Tibial nerve (tissue), 4 donors: Measurements from ENCODE around the gene PPP3CB. TPM values are rescaled to one million over a fixed set of nuclear protein-coding genes. Genes with fewer than 3 reads are reported as not detected.

Experiments
- DNase-seq, 2 donors: peaks; one replicate each; pipeline ENCODE4 v3.0.0-alpha.2; 2019; ENCODE audit warnings: low spot score in 2 of 2
- H3K27ac ChIP-seq, 4 donors: fragments of 200-600 bp; sonication (generic) in 3 of 4; one replicate each; pipeline ENCODE4 v1.5.1; 2017 to 2019; ENCODE audit warnings: mild to moderate bottlenecking in 1 of 4
- H3K27me3 ChIP-seq, 2 donors: fragments of 200-600 bp; sonication (generic) in 1 of 2; one replicate each; pipeline versions ENCODE4 v1.5.1 to v1.6.0; 2017 to 2019
- H3K36me3 ChIP-seq, 3 donors: fragments of 200-600 bp; sonication (generic); one replicate each; pipeline ENCODE4 v1.5.1; 2018 to 2019
- H3K4me1 ChIP-seq, 4 donors: fragments of 200-600 bp; sonication (generic) in 3 of 4; one replicate each; pipeline ENCODE4 v1.5.1; 2017 to 2019
- H3K4me3 ChIP-seq, 4 donors: fragments of 200-600 bp; sonication (generic) in 3 of 4; one replicate each; pipeline ENCODE4 v1.5.1; 2017 to 2019; ENCODE audit warnings: mild to moderate bottlenecking in 1 of 4, moderate library complexity in 1 of 4
- H3K9me3 ChIP-seq, 4 donors: fragments of 200-600 bp; sonication (generic) in 3 of 4; one replicate each; pipeline ENCODE4 v1.5.1; 2017 to 2019
- EP300 ChIP-seq, 2 donors: sonication (generic); formaldehyde crosslinking; IDR thresholded peaks; one replicate each; pipeline ENCODE4 v1.6.1; 2017; ENCODE audit warnings: antibody characterized with exemption in 2 of 2, mild to moderate bottlenecking in 1 of 2
- POLR2A ChIP-seq, 2 donors: fragments of 450-650 bp; IDR thresholded peaks; one replicate each; pipeline ENCODE4 v1.6.1; 2017; ENCODE audit warnings: antibody characterized with exemption in 2 of 2, mild to moderate bottlenecking in 2 of 2, moderate library complexity in 2 of 2
- WGBS, 2 donors: methylation state at CpG; one replicate each; pipeline ENCODE4 v1.1.5; 2018; 5-methylcytosine and 5-hydroxymethylcytosine counted together
- total RNA-seq, 4 donors: library from RNA; depleted of rRNA; stranded (reverse); fragments of >200 nt; gene quantifications; one replicate each; pipeline ENCODE4 v1.1.0, GENCODE V29; 2016
- TF ChIP-seq, protein P1 (sequence below), 5 experiments: fragments of 200-600 bp in 3 of 5; fragments of 450-650 bp in 2 of 5; sonication (generic) in 3 of 5; IDR thresholded peaks; one replicate each; pipeline ENCODE4 v1.5.1; 2016 to 2019; ENCODE audit warnings: antibody characterized with exemption in 5 of 5, mild to moderate bottlenecking in 3 of 5, moderate library complexity in 2 of 5

PPP3CB gene
- total RNA-seq, 4 donors from 2014 or later, result 47.1 to 75.6 (median 68.0) TPM

DNA sequence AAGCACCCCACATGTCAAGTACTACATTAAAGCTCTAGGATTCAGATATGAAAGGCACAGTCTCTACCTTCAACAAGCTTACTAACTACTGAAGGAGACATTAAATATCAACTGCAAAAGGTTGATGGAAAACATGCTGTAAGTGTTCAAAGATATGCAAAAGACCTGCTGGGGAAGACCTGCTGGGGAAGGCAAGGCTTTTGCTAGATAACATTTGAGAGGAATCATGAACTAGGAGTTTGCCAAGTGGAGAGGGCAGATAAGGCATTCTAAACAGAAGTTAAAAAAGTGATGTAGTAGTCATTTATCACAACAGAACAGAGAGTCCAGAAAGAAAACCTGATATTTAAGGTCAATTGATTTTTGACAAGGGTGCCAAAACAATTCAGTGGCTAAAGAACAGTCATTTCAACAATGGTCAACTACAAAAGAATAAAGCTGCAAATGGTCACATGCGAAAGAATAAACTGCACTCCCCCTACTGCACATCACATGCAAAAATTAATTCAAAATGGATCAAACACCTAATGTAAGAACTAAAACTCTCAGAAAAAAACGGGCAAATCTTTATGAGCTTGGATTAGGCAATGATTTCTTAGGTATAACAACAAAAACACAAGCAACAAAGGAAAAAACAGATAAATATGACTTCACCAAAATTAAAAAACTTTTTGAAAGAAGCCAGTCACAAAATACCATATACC, 39.5 kb downstream of the PPP3CB start:
- Histone ChIP-seq H3K4me3 (no peak overlapping the region), H3K27ac (no peak overlapping the region), H3K4me1 (no peaks in the 10 kb centered on the region), H3K36me3 (peaks cover 0 to 69% (median 0%) of the 10 kb centered on the region in 3 donors), H3K9me3 (no peaks in the 10 kb centered on the region), H3K27me3 (no peaks in the 10 kb centered on the region)
- WGBS, 2 donors, result 88 to 92% methylated on average over 2 of the region's 2 CpGs
- TF ChIP-seq, protein P1, sequence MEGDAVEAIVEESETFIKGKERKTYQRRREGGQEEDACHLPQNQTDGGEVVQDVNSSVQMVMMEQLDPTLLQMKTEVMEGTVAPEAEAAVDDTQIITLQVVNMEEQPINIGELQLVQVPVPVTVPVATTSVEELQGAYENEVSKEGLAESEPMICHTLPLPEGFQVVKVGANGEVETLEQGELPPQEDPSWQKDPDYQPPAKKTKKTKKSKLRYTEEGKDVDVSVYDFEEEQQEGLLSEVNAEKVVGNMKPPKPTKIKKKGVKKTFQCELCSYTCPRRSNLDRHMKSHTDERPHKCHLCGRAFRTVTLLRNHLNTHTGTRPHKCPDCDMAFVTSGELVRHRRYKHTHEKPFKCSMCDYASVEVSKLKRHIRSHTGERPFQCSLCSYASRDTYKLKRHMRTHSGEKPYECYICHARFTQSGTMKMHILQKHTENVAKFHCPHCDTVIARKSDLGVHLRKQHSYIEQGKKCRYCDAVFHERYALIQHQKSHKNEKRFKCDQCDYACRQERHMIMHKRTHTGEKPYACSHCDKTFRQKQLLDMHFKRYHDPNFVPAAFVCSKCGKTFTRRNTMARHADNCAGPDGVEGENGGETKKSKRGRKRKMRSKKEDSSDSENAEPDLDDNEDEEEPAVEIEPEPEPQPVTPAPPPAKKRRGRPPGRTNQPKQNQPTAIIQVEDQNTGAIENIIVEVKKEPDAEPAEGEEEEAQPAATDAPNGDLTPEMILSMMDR (IDR thresholded peaks at IDR 0.05), result no peak
- TF ChIP-seq POLR2A (IDR thresholded peaks at IDR 0.05) (no peak), EP300 (IDR thresholded peaks at IDR 0.05) (no peak)
- no peak for DNase-seq

DNA sequence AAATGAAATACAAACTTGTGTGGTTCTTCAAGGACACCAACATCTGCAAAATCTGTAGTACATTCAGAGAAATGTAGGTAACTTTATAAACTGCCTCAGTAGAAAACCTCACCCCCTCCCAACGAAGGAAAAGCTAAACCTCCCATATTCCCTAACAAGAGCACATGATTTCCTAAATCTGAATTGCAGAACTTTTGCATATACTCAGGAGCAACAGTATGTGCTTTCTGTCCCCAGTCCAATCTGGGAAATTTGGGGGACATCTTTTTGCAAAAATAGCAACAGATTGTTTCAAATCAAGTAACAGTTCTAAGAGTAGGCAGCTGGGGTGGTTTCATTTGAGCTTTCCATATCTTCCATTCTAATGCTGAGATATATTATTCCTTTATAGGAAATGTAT, 46.7 kb downstream of the PPP3CB start:
- no peak for DNase-seq
- Histone ChIP-seq H3K27ac (no peak overlapping the region), H3K36me3 (peaks cover 0 to 57% (median 0%) of the 10 kb centered on the region in 3 donors), H3K4me1 (no peaks in the 10 kb centered on the region), H3K9me3 (no peaks in the 10 kb centered on the region), H3K4me3 (no peak overlapping the region), H3K27me3 (no peaks in the 10 kb centered on the region)
- 76 to 87% methylated on average over 1 of the region's 1 CpG for WGBS, 2 donors
- no peak for TF ChIP-seq POLR2A (IDR thresholded peaks at IDR 0.05)
- TF ChIP-seq, protein P1 (IDR thresholded peaks at IDR 0.05), result no peak
- TF ChIP-seq EP300 (IDR thresholded peaks at IDR 0.05), result no peak

DNA sequence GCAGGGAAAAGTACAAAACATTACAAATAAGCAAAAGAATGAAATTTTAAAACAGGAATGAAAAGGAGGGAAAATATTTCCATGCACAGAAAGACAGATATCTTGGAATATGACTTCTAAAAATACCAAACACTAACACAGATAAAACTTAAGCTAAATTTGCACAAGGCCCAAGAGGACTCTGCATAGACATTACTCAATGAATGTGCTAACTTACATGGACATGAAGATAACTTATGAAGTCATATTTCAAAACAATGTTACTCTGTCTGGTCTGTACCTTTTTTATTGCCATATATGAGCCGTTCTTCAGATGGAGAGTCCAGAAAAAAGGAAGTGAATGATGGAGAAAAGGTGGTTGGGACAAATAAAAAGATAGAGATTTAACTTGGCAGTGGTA, 47.4 kb downstream of the PPP3CB start:
- H3K4me1 ChIP-seq, result no peaks in the 10 kb centered on the region
- DNase-seq, result no peak
- TF ChIP-seq, protein P1 (IDR thresholded peaks at IDR 0.05), result no peak
- TF ChIP-seq POLR2A (IDR thresholded peaks at IDR 0.05) (no peak), EP300 (IDR thresholded peaks at IDR 0.05) (no peak)
- H3K9me3 ChIP-seq, result no peaks in the 10 kb centered on the region
- no peaks in the 10 kb centered on the region for H3K27me3 ChIP-seq
- 62 to 63% methylated on average over 1 of the region's 1 CpG for WGBS, 2 donors
- no peak overlapping the region for H3K27ac ChIP-seq
- no peak overlapping the region for H3K4me3 ChIP-seq
- peaks cover 0 to 56% (median 0%) of the 10 kb centered on the region in 3 donors for H3K36me3 ChIP-seq

DNA sequence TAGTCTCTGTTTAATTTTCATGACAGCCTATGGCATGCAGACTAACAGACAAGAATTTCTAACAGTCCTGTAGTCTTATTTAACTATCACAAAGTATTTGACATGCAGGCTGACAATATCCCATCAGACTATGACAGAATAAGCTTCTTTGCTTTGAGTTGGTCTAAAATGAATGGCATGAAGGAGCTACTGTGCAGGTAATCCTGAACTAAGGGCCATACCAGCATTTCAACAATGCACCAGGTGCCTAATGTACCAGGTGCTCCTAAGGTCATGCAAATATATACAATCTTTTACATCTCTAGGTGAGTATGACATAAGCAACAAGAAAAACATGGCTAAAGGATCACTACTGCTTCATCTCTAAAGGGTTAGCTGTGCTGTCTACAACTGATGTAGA, 48.9 kb downstream of the PPP3CB start:
- Histone ChIP-seq H3K27me3 (no peaks in the 10 kb centered on the region), H3K4me3 (no peak overlapping the region), H3K9me3 (no peaks in the 10 kb centered on the region), H3K4me1 (no peaks in the 10 kb centered on the region), H3K36me3 (peaks cover 0 to 47% (median 0%) of the 10 kb centered on the region in 3 donors), H3K27ac (no peak overlapping the region)
- TF ChIP-seq, protein P1 (IDR thresholded peaks at IDR 0.05), result no peak
- TF ChIP-seq EP300 (IDR thresholded peaks at IDR 0.05), result no peak
- TF ChIP-seq POLR2A (IDR thresholded peaks at IDR 0.05), result no peak
- no peak for DNase-seq

DNA sequence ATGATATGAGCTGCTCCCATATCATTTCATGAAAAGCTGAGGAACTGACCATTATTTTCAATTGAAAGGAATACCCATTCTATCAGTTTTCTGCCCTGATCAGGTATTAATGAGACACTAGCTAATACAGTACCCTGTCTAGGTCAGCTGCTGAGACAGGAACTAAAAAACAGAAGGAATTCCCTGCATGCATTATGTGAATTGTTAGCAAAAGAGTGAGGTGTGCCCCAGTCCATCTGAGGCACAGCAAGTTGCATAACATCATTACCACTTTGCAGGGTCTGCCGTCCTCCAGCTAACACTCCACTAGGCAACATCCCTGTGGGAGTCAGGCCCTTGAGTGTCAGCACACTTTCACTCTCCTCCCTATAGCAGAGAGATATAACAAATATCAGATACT, 51.4 kb downstream of the PPP3CB start:
- no peaks in the 10 kb centered on the region for H3K9me3 ChIP-seq
- no peaks in the 10 kb centered on the region for H3K27me3 ChIP-seq
- TF ChIP-seq POLR2A (IDR thresholded peaks at IDR 0.05), result no peak
- TF ChIP-seq, protein P1 (IDR thresholded peaks at IDR 0.05), result no peak
- no peak for TF ChIP-seq EP300 (IDR thresholded peaks at IDR 0.05)
- H3K27ac ChIP-seq, result no peak overlapping the region
- 73 to 93% methylated on average over 1 of the region's 1 CpG for WGBS, 2 donors
- DNase-seq, result no peak
- no peak overlapping the region for H3K4me3 ChIP-seq
- peaks cover 0 to 61% (median 0%) of the 10 kb centered on the region in 3 donors for H3K36me3 ChIP-seq
- peaks cover 0 to 6% (median 0%) of the 10 kb centered on the region in 4 donors for H3K4me1 ChIP-seq
